Mesothelial cell of epicardium (in vitro differentiated cells): ENCODE results near the gene C9orf40. TPM values are rescaled to one million over a fixed set of nuclear protein-coding genes. Genes with fewer than 3 reads are reported as not detected.

Experiments
- DNase-seq, 2 experiments: peaks; one replicate each; pipeline ENCODE4 v3.0.0; 2021; ENCODE audit warnings: low spot score in 2 of 2; ENCODE audit not compliant: unreplicated experiment in 2 of 2
- H3K27ac Mint-ChIP-seq: 2 replicates; pipeline ENCODE4 v1.8.0; 2021; ENCODE audit warnings: mixed read lengths
- H3K27me3 Mint-ChIP-seq: 2 replicates; pipeline ENCODE4 v1.8.0; 2021; ENCODE audit warnings: low read depth, mixed read lengths
- H3K36me3 Mint-ChIP-seq: 2 replicates; pipeline ENCODE4 v1.8.0; 2021; ENCODE audit warnings: mixed read lengths
- H3K4me1 Mint-ChIP-seq: 2 replicates; pipeline ENCODE4 v1.8.0; 2021; ENCODE audit warnings: mixed read lengths
- H3K4me3 Mint-ChIP-seq: 2 replicates; pipeline ENCODE4 v1.8.0; 2021; ENCODE audit warnings: mild to moderate bottlenecking, moderate library complexity, mixed read lengths
- H3K9me3 Mint-ChIP-seq: 2 replicates; pipeline ENCODE4 v1.8.0; 2021; ENCODE audit warnings: mixed read lengths
- CTCF ChIP-seq: fragments of 200-600 bp; sonication (generic); IDR thresholded peaks from one replicate; pipeline ENCODE4 v1.5.0; 2021; ENCODE audit warnings: antibody characterized with exemption; ENCODE audit not compliant: unreplicated experiment
- total RNA-seq: library from RNA; stranded (reverse); gene quantifications from 3 replicates; pipeline ENCODE4 v1.2.1, GENCODE V29; 2021

Gene C9orf40
- total RNA-seq, 1 donor from 2014 or later, result 5.1 TPM

- no peak for TF ChIP-seq CTCF
- Mint-ChIP-seq H3K27me3 (no peaks in the 10 kb centered on the region), H3K27ac (no peak overlapping the region), H3K36me3 (peaks cover 40% of the 10 kb centered on the region), H3K9me3 (peaks cover 17% of the 10 kb centered on the region), H3K4me3 (no peak overlapping the region), H3K4me1 (no peaks in the 10 kb centered on the region)
- no peak for DNase-seq
These were observed 27.1 kb upstream of the C9orf40 start for GRCh38 chr9:74979844-74980243.

DNA sequence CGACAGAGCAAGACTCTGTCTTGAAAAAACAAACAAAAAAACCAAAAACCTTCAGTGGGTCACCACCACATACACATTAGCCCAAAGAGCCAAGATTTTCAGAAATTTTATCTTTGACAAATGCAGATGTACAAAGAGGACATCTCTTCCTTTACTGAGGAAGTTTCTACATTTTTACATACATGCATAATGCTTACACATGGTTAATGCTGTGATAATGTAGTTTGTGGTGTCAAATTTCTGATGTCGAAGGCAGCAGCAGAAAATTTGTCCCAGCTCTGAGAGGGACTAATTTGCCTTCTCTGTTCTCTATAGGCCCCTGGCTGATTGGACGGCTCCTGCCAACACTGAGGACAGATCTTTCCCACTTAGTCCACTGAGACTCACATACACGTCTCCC, 24.6 kb upstream of the C9orf40 start:
- Mint-ChIP-seq H3K9me3 (peaks cover 37% of the 10 kb centered on the region), H3K4me3 (no peak overlapping the region), H3K4me1 (no peaks in the 10 kb centered on the region), H3K27ac (no peak overlapping the region), H3K27me3 (no peaks in the 10 kb centered on the region), H3K36me3 (peaks cover 44% of the 10 kb centered on the region)
- DNase-seq, result no peak
- no peak for TF ChIP-seq CTCF

DNA sequence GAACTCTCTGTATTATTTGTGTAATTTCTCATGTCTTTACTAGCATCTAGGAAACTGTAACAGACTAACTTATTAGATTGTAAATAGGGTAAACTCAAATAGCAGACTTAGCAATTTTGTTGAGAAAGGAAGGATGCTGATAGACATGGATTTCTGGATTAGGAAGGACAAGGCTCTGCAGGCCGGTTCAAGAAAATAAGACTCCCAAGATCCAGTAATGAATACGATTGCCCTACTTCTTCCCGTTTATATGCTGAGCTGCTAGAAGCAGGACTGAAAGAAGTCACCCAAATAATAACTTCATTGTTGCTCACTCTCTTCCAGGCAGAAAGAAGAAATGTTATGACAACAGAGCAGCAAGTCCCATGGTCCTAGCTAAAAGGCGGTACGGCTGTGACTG, 22.8 kb upstream of the C9orf40 start:
- no peak overlapping the region for H3K27ac Mint-ChIP-seq
- peaks cover 48% of the 10 kb centered on the region for H3K9me3 Mint-ChIP-seq
- H3K4me1 Mint-ChIP-seq, result no peaks in the 10 kb centered on the region
- no peak for TF ChIP-seq CTCF
- H3K27me3 Mint-ChIP-seq, result no peaks in the 10 kb centered on the region
- DNase-seq, result no peak
- H3K36me3 Mint-ChIP-seq, result peaks cover 47% of the 10 kb centered on the region
- H3K4me3 Mint-ChIP-seq, result no peak overlapping the region

DNA sequence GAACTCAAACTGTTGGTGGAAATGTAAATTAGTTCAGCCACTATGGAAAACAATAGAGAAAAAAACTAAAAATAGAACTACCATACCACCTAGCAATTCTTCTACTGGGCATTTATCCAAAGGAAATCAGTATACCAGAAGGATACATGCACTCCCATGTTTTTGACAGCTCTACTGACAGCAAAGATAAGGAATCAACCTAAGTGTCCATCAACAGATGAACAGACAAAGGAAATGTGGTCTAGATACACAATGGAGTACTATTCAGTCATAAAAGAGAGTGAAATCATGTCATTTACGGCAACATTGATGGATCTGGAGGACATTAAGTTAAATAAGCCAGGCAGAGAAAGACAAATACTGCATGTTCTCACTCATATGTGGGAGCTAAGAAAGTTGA, 21.8 kb upstream of the C9orf40 start:
- Mint-ChIP-seq H3K4me1 (no peaks in the 10 kb centered on the region), H3K9me3 (peaks cover 58% of the 10 kb centered on the region), H3K36me3 (peaks cover 46% of the 10 kb centered on the region), H3K27me3 (no peaks in the 10 kb centered on the region), H3K27ac (no peak overlapping the region), H3K4me3 (no peak overlapping the region)
- no peak for TF ChIP-seq CTCF
- no peak for DNase-seq

GRCh38 chr9:74973714-74974113, 21.0 kb upstream of the C9orf40 start:
- H3K4me3 Mint-ChIP-seq, result no peak overlapping the region
- no peak for DNase-seq
- peaks cover 46% of the 10 kb centered on the region for H3K36me3 Mint-ChIP-seq
- no peak for TF ChIP-seq CTCF
- no peak overlapping the region for H3K27ac Mint-ChIP-seq
- H3K4me1 Mint-ChIP-seq, result no peaks in the 10 kb centered on the region
- no peaks in the 10 kb centered on the region for H3K27me3 Mint-ChIP-seq
- peaks cover 66% of the 10 kb centered on the region for H3K9me3 Mint-ChIP-seq

DNA sequence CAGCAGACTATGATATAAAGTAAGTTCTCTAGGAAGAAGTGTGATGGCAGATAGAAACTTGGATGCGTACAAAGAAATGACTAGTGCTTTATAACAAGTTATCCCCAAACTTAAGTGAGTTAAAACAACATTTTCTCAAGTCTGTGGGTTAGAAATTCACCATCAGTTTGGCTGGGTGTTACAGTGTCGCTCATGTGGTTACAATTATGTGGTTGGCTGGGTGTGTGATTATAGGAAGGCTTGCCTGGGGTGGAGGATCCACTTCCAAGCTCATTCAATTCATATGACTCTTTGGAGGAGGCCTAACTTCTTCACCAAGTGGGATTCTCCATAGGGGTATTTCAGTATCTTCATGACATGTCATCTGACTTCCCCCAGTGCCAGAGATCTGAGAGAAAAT, 10.3 kb upstream of the C9orf40 start:
- no peak for DNase-seq
- no peaks in the 10 kb centered on the region for H3K27me3 Mint-ChIP-seq
- H3K4me3 Mint-ChIP-seq, result no peak overlapping the region

More for the DNA sequence above, 10.3 kb upstream of the C9orf40 start:
- TF ChIP-seq CTCF, result no peak
- Mint-ChIP-seq H3K36me3 (peaks cover 19% of the 10 kb centered on the region), H3K4me1 (no peaks in the 10 kb centered on the region), H3K9me3 (peaks cover 35% of the 10 kb centered on the region), H3K27ac (no peak overlapping the region)
